Type B pancreatic cell (in vitro differentiated cells): ENCODE data around the gene LDLRAD4. TPM values are rescaled to one million over a fixed set of nuclear protein-coding genes. Genes with fewer than 3 reads are reported as not detected.
A peak's percentile ranks its signal among the peaks of the same experiment; 100 is the strongest.
"Not testable (repeated sequence)": the region's sequence is repeated elsewhere in the genome, so short reads cannot be mapped to it uniquely, and the experiment has no call there.

Experiments used
- DNase-seq: peaks from one replicate; pipeline ENCODE4 v3.0.0; 2021; ENCODE audit warnings: mixed read lengths; ENCODE audit not compliant: unreplicated experiment; ENCODE audit errors: extremely low spot score
- H3K27ac Mint-ChIP-seq: 2 replicates; pipeline ENCODE4 v1.8.0; 2021; ENCODE audit warnings: mild to moderate bottlenecking, mixed read lengths
- H3K27me3 Mint-ChIP-seq: 2 replicates; pipeline ENCODE4 v1.8.0; 2021; ENCODE audit warnings: mixed read lengths
- H3K36me3 Mint-ChIP-seq: 2 replicates; pipeline ENCODE4 v1.8.0; 2021; ENCODE audit warnings: mixed read lengths
- H3K4me1 Mint-ChIP-seq: one replicate; pipeline ENCODE4 v1.8.0; 2021; ENCODE audit warnings: mixed read lengths; ENCODE audit not compliant: unreplicated experiment
- H3K4me3 Mint-ChIP-seq: 2 replicates; pipeline ENCODE4 v1.8.0; 2021; ENCODE audit warnings: mild to moderate bottlenecking, mixed read lengths
- H3K9me3 Mint-ChIP-seq: 2 replicates; pipeline ENCODE4 v1.8.0; 2021; ENCODE audit warnings: mixed read lengths
- CTCF ChIP-seq: fragments of 200-600 bp; sonication (generic); conservative IDR thresholded peaks from 2 replicates; pipeline ENCODE4 v1.5.0; 2021; ENCODE audit warnings: antibody characterized with exemption, mild to moderate bottlenecking
- total RNA-seq: library from RNA; stranded (reverse); gene quantifications from 2 replicates; pipeline ENCODE4 v1.2.1, GENCODE V29; 2021; ENCODE audit warnings: low replicate concordance

LDLRAD4 gene
- total RNA-seq, 1 donor from 2014 or later, result 2.4 TPM

GRCh38 chr18:13260935-13261640, 42.5 kb downstream of the LDLRAD4 start:
- Mint-ChIP-seq H3K4me1 (peaks cover 24% of the 10 kb centered on the region), H3K4me3 (no peak overlapping the region), H3K36me3 (no peaks in the 10 kb centered on the region), H3K27ac (no peak overlapping the region), H3K9me3 (no peaks in the 10 kb centered on the region), H3K27me3 (peaks cover 55% of the 10 kb centered on the region)
- no peak for TF ChIP-seq CTCF
- DNase-seq, result no peak

DNA sequence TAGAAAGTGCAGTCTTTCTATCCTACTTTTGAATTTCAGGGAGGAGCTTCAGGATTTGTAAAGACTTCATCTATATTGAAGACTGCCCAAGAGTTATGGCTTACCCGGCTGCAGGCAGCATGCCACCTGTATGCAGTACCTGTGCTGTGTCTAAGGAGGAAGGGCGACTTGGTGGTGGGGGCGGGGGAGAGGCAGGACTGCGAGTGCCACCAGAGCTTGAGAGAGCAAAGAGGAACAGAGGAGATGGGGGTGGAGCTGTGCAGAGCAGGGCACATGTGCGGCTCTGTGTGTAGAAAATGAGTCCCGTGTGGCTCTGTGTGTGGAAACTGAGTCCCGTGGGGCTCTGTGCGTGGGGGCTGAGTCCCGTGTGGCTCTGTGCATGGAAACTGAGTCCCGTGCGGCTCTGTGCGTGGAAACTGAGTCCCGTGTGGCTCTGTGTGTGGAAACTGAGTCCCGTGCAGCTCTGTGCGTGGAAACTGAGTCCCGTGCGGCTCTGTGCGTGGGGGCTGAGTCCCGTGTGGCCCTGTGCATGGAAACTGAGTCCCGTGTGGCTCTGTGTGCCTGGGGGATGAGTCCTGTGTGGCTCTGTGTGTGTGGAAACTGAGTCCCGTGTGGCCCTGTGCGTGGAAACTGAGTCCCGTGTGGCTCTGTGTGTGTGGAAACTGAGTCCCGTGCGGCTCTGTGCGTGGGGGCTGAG, 43.2 kb downstream of the LDLRAD4 start:
- DNase-seq, result no peak
- Mint-ChIP-seq H3K27me3 (peaks cover 50% of the 10 kb centered on the region), H3K9me3 (no peaks in the 10 kb centered on the region), H3K36me3 (no peaks in the 10 kb centered on the region), H3K4me1 (peaks cover 24% of the 10 kb centered on the region), H3K4me3 (no peak overlapping the region), H3K27ac (no peak overlapping the region)
- TF ChIP-seq CTCF, result no peak

DNA sequence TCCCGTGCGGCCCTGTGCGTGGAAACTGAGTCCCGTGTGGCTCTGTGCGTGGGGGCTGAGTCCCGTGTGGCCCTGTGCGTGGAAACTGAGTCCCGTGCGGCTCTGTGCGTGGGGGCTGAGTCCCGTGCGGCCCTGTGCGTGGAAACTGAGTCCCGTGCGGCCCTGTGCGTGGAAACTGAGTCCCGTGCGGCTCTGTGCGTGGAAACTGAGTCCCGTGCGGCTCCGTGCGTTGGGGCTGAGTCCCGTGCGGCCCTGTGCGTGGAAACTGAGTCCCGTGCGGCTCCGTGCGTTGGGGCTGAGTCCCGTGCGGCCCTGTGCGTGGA, 43.8 kb downstream of the LDLRAD4 start:
- H3K27ac Mint-ChIP-seq, H3K9me3 Mint-ChIP-seq, H3K4me3 Mint-ChIP-seq, DNase-seq, H3K36me3 Mint-ChIP-seq: not testable (repeated sequence)
- Mint-ChIP-seq H3K4me1 (peaks cover 27% of the 10 kb centered on the region), H3K27me3 (peaks cover 52% of the 10 kb centered on the region)

- Mint-ChIP-seq H3K27me3 (peaks cover 50% of the 10 kb centered on the region), H3K4me1 (peaks cover 32% of the 10 kb centered on the region), H3K36me3 (no peaks in the 10 kb centered on the region), H3K27ac (no peak overlapping the region), H3K9me3 (no peaks in the 10 kb centered on the region), H3K4me3 (no peak overlapping the region)
- TF ChIP-seq CTCF, result no peak
- DNase-seq, result no peak
Measured at GRCh38 chr18:13262839-13263691, 44.5 kb downstream of the LDLRAD4 start.

DNA sequence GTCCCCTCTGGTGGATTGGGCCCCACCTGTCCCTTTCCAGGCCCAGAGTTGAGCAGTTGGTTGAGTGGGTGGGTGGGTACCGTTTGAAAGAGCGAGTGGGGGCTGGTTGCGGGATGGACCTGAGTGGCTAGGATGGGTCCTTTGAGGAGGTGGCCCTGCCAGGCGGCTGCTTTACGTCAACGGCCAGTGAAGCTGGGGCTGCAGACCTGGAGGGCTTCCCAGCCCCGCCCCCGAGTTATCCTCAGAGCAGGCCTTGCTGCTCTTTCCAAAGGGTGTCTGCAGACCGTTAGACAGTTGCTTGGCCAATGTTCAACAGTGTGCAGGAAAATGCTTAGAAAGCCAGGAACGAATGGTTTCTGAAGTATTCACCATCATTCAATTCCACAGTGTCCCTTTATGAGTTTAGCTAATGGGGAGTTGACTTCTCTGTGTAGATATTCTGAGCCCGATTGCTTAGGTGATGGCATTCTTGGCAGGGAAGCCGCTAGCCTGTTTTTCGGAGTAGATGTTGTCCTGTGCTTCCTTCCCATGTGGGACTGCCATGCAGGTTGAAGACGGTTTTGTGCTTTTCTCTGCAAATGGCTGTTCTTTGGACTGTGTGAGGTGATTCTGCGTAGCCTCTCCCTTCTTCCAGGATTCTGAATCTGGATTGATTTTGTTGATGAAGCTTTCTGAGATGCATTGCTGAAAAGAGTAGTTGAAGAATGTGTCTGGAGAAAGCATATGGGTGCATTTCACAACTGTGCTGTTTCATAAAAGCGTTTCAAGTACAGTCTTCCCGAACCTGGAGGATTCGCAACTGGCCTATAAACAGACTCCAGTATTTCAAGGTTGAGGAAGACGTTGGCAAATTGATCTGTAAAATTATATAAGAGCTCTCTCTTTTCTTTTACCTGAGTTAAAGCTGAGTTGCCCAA, 45.8 kb downstream of the LDLRAD4 start:
- no peak for TF ChIP-seq CTCF
- Mint-ChIP-seq H3K36me3 (no peaks in the 10 kb centered on the region), H3K9me3 (no peaks in the 10 kb centered on the region), H3K4me1 (peaks cover 44% of the 10 kb centered on the region), H3K4me3 (no peak overlapping the region), H3K27ac (no peak overlapping the region), H3K27me3 (peaks cover 51% of the 10 kb centered on the region)
- DNase-seq, result peak; percentile 31
